PFSK-1 (cell line): ENCODE measurements around the gene BTBD1.
A peak's percentile ranks its signal among the peaks of the same experiment; 100 is the strongest.

Experiments used
- FOXP2 ChIP-seq: optimal IDR thresholded peaks from 2 replicates; pipeline ENCODE3; 2011; ENCODE audit warnings: borderline replicate concordance, control low read depth, inconsistent platforms; ENCODE audit not compliant: insufficient read depth; ENCODE audit errors: extremely low read length, extremely low read depth
- POLR2AphosphoS5 ChIP-seq: IDR thresholded peaks from 2 replicates; pipeline ENCODE4 v1.6.1; 2012; ENCODE audit warnings: low read depth, mild to moderate bottlenecking, control low read depth, low read length, moderate library complexity
- SIN3A ChIP-seq: IDR thresholded peaks from 2 replicates; pipeline ENCODE4 v1.6.1; 2012; ENCODE audit warnings: mild to moderate bottlenecking, low read length, moderate library complexity, borderline replicate concordance; ENCODE audit not compliant: insufficient read depth
- TAF1 ChIP-seq: IDR thresholded peaks from 2 replicates; pipeline ENCODE4 v1.6.1; 2012; ENCODE audit warnings: low read length, control low read depth, borderline replicate concordance; ENCODE audit not compliant: insufficient read depth
- TF ChIP-seq, protein P1 (sequence below), 2 experiments: IDR thresholded peaks; 2 replicates each; pipeline versions ENCODE4 v1.6.1 to v1.8.0; 2011 to 2012; ENCODE audit warnings: low read depth in 2 of 2, low read length in 2 of 2, control low read depth in 1 of 2, inconsistent platforms in 1 of 2, mild to moderate bottlenecking in 1 of 2, moderate library complexity in 1 of 2; ENCODE audit not compliant: insufficient read depth in 1 of 2

Gene BTBD1

DNA sequence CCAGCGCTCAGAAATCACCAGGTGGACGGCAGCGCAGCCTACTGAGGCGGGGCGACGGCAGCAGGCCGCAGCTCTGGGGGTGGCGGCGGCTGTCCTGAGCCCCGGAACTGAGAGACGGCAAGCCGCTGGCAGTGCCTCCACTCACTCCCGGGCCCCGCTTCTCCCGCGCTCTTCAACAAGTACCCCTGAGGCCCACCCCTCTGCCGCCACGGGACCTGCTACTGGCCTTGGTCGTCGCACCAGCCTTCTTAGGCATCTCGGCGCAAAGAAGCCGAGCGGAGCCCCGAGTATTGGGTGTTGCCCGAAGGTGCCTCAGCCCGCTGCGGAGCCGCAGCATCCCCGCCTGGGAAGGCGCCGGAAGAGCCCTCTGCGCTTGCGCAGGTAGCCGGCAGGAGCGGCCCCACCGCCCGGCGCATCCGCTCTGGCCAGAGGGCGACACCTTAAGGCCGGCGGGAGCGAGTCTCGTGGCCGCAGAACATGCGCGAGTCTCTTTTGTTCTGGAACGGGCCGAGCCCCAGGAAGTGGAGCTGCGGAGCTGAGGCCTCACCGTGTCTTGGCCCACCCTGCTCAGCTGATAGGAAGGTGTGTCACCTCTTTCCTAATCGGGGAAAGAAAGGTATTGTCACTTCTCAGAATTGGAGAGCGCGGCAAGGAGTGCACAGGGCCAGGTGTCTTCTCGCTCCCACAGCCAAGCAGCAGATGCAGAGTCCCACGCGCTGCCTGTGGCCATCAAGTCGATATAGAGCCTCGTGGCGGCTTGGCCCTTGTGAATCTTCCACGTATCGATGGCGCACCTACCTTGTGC is 55.6 kb downstream of the BTBD1 start, which contains the start of gene C15orf40:
Gene C15orf40 (minus strand): TSS at position 369 of the 805 bp plus-strand sequence. CDS start 32 bp downstream, at position 337.
- TF ChIP-seq POLR2AphosphoS5 (peak; percentile 84), SIN3A (peak; percentile 40; the same call in 1 of the 2 replicates), FOXP2 (peak; percentile 90), TAF1 (peak; percentile 83)
- TF ChIP-seq, protein P1, sequence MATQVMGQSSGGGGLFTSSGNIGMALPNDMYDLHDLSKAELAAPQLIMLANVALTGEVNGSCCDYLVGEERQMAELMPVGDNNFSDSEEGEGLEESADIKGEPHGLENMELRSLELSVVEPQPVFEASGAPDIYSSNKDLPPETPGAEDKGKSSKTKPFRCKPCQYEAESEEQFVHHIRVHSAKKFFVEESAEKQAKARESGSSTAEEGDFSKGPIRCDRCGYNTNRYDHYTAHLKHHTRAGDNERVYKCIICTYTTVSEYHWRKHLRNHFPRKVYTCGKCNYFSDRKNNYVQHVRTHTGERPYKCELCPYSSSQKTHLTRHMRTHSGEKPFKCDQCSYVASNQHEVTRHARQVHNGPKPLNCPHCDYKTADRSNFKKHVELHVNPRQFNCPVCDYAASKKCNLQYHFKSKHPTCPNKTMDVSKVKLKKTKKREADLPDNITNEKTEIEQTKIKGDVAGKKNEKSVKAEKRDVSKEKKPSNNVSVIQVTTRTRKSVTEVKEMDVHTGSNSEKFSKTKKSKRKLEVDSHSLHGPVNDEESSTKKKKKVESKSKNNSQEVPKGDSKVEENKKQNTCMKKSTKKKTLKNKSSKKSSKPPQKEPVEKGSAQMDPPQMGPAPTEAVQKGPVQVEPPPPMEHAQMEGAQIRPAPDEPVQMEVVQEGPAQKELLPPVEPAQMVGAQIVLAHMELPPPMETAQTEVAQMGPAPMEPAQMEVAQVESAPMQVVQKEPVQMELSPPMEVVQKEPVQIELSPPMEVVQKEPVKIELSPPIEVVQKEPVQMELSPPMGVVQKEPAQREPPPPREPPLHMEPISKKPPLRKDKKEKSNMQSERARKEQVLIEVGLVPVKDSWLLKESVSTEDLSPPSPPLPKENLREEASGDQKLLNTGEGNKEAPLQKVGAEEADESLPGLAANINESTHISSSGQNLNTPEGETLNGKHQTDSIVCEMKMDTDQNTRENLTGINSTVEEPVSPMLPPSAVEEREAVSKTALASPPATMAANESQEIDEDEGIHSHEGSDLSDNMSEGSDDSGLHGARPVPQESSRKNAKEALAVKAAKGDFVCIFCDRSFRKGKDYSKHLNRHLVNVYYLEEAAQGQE (IDR thresholded peaks at IDR 0.05; ENCODE audit: insufficient read depth in 1 of 2, low read depth in 2 of 2, low read length in 2 of 2): no peak

DNA sequence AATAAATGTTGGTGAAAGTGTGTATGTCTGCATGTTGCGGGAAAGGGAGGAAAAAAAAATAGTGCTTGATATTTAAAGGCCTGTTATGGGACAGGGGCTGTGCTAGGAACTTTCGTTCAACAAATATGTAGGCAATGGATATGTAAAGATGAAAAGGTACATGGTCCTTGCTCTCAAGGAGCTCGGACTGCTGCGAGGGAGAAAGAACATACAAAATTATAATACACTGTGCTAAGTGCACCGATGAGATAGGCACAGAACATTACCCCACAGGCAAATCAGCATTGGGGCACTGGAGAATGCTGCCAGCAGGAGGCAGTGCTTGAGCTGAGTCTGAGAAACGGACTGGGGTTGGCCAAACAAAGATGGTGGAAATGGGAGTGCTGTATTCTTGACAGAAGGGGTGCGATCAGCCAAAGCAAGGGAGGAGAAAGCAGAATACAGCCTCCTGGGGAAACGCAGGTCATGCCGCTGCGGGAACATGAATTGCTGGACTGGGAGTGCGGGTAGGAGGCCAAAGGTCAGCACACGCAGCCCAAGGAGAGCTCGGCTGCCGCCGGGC is 56.3 kb downstream of the BTBD1 start:
- TF ChIP-seq, protein P1 (IDR thresholded peaks at IDR 0.05; ENCODE audit: insufficient read depth in 1 of 2, low read depth in 2 of 2, low read length in 2 of 2): no peak
- TF ChIP-seq POLR2AphosphoS5: no peak

DNA sequence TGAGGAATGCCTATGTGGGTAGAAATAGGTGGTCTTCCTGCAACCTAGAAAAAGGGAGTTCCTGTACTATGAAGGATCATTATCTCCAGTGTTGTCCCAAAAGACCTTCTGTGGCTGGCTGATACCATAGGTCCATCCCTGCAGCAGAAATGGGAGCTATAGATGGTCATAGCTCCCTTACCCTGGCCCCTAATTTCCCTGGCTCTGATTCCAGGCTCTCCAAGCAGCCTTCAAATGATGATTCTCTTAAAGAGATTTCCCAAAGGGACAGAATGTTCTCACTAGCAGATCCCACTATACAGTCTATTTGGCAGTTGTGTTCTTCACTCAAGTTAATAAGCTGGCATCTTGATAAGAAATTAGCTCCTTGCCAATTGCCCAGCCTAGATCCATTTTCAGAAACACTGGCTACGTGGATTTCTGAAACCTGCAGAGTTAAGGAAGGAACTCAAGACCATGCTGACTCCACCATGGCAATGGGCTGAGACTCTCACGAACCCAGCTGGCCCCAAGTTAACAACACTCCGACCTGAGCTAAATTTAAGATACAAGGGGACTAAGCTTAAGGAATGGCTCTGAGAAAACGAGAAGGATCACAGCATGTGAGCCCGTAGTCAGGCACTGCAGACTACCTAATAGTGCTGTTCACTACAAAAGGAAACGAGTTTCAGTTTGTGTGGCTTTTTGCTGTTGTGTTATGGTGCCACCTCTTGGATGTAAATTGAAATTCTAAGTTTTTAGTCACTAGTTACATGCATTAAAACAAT is 67.0 kb downstream of the BTBD1 start:
- TF ChIP-seq SIN3A: no peak
- no peak for TF ChIP-seq POLR2AphosphoS5
- no peak for TF ChIP-seq TAF1
- TF ChIP-seq, protein P1 (IDR thresholded peaks at IDR 0.05; ENCODE audit: insufficient read depth in 1 of 2, low read depth in 2 of 2, low read length in 2 of 2): no peak
- TF ChIP-seq FOXP2: no peak

DNA sequence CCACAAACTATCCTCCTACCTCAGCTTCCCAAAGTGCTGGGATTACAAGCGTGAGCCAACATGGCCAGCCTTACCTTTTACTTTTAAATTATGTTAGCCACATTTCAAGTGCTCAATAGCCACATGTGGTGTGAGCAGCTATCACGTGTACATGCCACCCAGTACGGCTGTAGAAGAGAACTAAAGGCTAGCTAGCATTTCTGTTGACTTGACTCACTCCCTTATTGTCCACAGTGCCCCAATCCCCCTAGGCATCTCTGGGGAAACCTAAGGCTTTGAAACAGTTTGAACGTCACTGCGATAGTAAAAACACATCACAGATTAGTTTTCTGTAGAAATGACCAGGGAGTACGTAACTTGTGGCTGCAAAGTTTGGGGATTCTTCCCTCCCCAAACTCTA is 67.6 kb downstream of the BTBD1 start:
- no peak for TF ChIP-seq SIN3A
- TF ChIP-seq, protein P1 (IDR thresholded peaks at IDR 0.05; ENCODE audit: insufficient read depth in 1 of 2, low read depth in 2 of 2, low read length in 2 of 2): no peak
- TF ChIP-seq FOXP2: no peak
- TF ChIP-seq TAF1: no peak
